NCI-H2029 treated with DMSO at 0.1 percent for 48 hours (cell line): Measurements from ENCODE around the gene LSM14B.
"Not testable (repeated sequence)": the region's sequence is repeated elsewhere in the genome, so short reads cannot be mapped to it uniquely, and the experiment has no call there.

Experiments
- DNase-seq: peaks from one replicate; lab custom pipeline; 2025; lab: John Stamatoyannopoulos, UW

Gene LSM14B

DNA sequence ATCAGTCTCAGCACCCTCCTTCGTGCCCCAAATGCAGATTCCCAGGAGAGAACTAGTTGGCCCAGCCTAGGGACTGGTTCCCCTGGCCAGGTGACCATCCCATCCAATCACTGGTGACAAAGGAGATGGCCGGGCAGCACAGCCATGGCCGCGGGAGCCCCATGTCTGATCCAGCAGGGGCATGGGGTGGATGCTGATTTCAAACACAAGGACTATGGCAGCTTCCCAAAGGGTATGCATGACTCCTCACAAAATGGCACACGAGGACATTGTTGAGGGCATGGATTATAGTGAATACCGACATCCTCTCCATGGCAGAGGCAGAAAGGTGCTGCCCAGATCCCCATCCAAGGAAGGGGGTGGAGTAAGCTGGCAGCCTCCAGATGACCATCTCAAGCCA lies 9.9 kb upstream of the LSM14B start:
- DNase-seq = no peak

DNA sequence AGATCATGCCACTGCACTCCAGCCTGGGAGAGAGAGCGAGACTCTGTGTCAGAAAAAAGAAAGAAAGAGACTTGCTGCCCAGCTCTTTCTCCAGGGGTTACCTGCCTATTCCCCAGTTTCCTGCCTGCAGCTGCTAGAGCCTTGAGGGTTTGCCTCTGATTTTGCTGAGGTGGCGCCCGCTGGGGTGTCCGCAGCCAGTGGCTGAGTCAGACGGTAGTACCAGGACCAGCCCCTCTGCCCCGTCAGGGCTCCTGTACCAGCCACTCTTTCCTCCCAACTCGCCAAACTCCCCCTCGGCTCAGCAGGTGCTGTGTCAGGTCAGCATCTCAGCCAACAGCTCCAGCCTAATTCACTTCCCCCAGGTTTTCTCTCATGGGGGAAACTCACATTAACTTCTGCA lies 7.4 kb upstream of the LSM14B start:
- DNase-seq = no peak

DNA sequence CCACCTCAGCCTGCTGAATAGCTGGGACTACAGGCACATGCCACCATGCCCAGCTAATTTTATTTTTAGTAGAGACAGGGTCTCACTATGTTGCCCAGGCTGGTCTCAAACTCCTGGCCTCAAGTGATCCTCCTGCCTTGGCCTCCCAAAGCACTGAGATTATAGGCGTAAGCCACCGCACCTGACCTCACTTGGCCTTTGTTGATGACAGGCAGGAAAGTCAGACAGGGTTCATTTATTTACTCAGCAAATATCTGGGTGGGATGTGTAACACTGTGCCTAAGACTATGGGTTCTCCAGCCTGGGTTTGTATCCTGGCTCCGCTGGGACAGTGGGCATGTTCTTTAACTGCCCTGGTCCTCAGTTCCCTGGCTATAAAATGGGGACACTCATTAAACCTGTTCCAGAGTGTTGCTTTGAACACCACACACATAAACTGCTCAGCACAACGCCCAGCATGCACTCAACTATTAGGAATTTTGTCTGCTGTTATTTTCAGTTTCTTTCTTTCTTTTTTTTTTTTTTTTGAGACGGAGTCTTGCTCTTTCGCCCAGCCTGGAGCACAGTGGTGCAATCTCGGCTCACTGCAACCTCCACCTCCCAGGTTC lies 6.4 kb upstream of the LSM14B start:
- DNase-seq = not testable (repeated sequence)

DNA sequence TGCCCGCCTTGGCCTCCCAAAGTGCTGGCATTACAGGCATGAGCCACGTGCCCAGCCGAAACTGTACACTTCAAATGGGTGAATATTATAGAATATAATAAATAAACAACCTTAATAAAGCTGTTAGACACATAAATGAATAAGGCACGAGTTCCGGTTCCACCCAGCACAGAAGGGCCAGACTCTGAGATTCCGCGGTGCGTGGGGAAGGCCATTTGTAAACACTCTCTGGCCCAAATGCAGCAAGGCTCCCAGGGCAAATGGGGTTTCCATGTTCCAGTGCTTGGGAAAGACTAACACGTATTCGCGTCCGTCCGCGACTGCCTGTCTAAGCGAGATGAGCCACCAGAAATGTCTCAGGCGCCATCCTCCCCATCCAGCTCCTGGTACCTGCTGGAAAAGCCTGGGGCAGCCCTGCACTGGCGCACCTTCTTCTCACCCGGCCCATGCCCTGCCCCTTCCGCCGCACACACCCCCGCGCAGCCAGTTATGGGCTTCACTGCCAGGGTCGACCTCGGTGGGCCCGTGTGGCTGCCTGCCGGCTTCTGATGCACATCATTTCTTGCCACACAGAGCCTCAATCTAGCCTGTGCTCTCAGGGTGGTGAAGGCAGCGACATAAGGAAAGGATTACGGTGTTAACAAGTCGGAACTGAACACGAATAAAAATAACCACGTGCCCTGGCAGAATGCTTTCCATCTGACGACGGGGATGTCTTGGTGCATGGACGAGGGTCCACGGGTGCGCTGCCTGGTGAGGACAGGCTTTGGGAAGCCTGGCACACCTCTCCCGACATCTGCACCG lies 5.5 kb upstream of the LSM14B start:
- DNase-seq = no peak

DNA sequence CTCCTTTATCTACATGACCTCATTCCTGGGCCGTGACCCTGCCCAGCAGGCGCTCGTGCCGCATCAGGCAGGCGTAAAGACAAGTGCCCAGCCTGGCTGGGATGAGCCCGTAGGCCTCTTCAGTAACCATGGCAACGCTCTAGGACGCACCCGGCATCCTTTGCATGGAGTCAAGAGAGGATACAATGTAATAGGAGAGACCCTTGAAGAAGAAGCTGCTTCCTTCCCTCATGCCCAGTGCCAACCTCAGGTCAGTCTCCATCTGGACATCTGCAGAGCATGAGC lies 5.0 kb upstream of the LSM14B start:
- peak; percentile 6 for DNase-seq

DNA sequence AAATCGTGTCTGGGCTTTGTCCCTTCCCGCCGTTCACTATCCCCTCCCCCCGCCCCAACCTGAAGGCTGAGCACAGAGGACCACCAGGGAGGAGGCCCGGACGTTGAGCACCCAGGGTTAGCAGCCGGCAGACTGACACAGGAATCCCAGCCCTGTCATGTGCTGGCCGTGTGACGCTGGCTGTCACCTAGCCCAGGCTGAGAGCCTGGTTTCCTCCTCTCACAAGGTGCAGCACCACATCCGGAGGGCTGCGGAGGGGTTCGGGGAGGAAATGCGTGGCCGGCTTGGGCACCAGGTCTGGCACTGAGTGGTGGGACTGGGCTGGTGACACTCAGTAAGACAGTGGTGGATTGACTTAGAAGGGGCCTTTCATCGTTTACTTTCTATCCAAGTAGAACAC lies 4.6 kb upstream of the LSM14B start:
- DNase-seq = no peak

DNA sequence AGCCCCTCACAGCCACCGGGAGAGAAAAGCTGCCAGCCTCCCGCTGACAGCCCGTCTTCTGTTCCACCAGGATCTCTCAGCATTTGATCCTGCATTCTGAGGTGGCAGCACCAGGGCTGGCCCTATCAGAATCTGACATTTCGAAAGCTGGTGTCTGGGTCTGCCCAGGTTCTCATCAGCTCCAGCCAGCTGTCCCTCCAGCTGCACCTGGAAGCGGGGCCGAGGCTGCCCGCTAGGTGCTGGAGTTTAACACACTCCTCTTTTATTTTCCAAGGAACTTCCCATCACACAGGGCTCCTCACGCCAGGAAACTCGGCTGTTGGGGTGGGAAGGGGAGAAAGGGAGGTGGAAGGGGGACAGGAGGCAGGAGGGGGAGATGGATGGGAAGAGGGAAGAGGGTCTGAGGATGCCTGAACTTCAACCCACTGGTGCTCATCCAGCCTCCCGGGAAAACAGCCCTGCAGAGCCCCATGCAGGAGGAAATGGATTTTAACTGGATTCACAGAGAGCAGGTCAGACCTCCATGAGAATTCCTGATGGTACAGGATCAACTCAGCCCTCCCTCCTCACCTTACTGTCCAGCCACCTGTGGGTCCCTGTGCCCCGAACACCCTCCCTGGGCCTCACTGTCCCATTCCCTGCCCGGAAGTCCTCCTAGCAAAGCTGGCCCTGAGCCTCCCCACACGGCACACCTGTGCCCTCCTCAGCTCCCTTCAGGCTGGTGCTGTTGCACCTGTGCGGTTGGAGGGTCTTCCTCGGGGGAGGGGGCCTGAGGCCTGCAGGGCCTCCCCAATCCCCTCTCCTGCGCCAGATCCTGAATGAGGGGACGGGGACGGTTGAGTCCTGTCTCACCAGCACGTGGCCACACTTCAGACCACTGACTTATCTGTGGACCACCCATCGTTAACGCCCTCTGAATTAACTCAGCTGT lies 3.9 kb upstream of the LSM14B start:
- DNase-seq = no peak

DNA sequence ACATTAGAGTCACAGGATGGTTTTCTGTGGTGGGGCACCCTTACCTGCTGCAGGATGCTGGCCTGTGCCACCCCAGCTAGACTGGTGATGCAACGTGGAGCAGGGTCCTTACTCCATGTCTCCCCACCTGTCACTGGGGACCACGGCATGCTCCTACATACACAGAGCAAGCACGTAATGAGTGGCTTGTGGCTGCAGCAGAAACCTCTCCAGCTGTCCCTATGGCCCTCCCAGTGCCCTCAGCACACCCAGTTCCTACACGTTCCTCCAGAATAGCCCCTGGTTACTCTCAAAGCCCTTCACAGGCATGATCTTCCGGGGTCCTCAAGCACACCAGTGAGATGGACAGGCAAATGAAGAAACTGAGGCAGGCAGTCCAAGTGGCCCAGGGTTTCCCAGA lies 3.2 kb upstream of the LSM14B start:
- DNase-seq = no peak

DNA sequence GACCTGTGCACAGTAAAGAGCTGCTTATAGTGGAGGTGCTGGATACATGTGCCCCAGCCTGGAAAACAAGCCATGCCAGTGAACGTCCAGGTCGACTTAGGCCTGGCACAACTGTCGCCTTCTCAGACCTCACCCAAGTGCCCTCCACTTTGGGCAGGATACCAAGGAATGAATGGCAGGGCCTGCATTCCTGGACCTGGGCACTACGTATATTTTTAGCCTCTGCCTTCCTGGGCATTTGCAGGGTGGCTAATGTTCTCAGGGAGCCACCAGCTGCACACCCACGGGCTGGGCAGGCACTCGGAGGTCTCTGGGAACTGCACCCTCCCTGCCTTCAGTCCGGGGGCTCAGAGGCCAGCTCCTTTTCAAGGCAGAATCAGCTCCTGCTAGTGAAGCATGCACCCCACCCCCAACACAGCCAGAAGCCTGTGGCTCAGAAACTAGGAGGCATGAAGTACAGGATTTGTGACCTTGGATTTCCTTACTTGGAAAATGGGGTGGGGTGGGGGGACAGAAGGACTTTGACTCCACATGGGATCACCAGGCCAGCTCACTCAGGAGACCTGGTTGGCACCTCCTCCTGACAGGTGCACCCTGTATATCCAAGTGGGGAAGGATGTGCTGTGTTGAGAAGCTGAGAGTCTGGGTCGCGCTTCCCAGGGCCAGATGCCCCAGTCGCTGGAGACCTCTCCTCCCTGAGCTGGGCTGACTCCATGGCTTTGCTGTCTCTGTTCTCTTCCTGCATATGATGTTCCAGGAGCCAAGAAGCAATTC lies 2.5 kb upstream of the LSM14B start:
- DNase-seq = no peak

DNA sequence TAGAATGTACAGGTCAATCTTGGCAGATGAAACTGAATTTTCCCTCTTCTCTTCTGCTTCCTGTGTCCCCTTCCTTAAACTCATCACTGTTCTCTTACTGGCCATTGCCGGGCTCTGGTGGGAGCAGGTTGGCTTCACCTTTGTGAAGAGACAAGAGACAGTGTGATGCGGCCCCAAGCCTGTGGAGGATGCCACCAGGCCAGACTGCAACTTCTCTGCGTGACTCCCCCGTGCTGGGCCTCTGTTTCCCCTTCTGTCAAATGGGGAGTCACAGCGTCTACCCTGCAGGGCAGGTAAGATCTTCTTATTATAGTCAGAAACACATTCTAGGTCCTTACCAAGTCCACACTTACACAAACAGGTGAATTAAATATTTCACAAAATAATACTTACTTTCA lies 1.9 kb upstream of the LSM14B start:
- no peak for DNase-seq

DNA sequence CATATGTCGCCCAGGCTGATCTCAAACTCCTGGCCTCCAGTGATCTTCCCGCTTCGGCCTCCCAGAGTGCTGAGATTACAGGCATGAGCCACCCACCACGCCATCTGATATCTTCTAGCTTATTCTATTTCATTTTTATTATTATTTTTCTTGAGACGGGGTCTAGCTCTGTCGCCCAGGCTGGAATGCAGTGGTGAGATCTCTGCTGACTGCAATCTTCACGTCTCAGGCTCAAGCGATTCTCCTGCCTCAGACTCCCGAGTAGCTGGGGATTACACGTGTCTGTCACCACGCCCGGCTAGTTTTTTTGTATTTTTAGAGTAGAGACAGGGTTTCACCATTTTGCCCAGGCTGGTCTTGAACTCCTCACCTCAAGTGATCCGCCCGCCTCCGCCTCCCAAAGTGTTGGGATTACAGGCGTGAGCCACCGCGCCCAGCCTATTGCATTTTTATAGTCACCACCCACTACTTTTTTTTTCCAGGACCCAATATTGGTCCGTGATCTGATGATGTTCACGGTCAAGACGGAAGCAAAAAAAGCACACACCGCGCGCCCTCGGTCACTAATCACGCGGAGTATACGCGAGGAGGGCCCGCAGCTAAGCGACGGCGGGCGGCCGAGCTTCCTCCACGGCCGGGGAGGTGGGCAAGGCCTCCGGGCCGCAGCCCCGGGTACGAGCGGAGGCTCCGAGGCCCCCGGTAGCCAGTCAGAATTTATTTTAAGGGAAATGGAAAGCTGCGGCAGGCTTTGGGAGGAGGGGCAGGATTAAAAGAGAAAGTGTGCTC lies 1.1 kb upstream of the LSM14B start:
- DNase-seq = peak; percentile 39

DNA sequence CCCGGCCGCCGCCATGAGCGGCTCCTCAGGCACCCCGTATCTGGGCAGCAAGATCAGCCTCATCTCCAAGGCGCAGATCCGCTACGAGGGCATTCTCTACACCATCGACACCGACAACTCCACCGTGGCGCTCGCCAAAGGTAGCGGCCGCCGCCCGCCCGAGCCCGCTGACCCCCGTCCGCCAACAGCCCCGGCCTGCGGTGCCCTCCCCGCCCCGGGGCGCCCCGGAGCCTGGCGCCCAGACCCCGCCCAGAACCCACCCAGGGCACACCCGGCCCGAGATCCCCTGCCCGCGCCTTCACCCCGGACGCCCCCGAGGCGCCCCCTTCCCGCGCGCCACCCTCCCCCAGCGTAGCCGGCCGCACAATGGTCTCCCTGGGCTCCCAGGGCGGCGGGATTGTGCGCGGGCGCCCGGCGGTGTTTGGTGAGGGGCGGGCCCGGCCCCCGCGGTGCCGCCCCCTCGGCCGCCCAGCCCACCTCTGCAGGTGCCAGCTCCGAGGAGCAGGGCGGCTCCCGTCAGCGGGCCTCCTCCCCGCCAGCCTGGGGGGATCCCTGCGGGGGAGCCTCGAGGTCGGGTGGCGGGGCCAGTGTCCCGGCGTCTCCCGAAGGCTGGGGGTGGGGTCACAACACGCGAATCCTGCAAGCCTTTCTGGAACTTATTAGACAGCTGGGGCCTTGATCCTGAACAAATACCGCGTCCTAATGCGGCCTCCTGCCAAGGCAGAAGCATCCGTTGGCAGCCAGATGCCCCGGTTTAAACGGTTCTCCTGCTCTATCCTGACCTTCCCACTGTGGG lies 577 bp downstream of the LSM14B start:
- DNase-seq = no peak

DNA sequence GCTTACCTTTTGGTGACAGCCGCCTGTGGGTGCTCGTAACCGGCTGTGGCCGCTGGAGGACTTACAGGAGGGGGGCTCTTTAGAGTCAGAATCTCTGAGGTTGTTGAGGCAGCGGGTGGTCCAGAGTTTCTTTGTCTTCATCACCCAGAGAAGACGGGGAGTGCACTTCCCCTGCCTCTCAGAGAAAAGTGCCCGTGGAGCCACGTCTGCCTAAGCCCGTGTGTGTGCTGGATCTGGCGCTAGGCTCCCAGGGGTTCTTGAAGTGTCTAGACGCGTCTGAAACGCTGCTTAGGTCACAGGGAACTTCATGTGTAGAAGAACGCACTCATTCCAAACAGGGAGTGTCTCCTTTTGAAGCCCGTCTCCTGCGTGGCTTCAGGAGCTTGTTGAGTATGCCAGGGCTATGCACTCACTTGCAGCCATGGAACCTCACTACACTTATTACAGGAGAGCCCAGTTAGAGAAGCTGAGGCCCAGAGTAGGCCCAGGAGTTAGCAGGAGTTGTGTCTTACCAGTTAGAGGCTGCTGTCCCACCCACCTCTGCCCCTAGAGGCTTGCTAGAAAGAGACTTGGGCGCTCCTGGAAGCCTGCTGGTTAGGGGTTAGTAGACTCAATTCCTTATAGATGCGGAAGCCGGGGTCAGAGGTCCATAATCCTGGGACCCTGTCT lies 1.3 kb downstream of the LSM14B start:
- no peak for DNase-seq

DNA sequence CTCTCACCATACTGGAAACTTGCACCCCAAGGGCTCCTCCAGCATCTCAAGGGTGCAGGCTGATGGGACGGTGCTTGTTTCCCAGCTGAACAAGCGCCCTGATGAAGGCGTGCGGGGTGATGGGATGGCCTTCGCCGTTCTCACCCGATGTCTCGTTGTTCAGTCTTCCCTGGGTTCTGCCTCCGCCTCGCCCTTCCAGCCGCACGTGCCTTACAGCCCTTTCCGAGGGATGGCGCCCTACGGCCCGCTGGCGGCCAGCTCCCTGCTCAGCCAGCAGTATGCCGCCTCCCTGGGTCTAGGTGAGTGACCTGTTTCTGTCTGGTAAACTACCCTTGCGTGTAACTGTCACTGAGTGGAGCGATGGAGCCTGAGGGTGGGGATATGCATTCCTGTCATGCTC lies 3.9 kb downstream of the LSM14B start:
- no peak for DNase-seq

DNA sequence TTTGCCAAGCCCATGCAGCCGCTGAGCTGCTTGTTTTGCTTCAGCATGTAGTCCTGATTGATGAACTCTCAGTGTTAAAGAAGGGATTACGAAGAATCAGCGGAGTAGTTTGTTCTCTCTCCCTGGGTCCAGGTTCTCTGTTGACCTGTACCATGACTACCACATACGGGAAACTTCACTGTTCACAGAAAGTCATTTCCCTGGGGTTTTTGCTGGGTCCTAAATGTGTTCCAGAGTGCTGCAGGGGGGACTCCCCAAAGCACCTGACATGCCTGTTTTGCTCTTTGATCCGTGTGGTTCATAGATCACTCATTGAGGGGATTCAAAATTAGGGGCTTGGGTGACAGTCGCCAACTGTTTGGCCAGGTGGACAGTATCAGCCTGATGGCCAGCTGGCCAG lies 5.5 kb downstream of the LSM14B start:
- DNase-seq = no peak

DNA sequence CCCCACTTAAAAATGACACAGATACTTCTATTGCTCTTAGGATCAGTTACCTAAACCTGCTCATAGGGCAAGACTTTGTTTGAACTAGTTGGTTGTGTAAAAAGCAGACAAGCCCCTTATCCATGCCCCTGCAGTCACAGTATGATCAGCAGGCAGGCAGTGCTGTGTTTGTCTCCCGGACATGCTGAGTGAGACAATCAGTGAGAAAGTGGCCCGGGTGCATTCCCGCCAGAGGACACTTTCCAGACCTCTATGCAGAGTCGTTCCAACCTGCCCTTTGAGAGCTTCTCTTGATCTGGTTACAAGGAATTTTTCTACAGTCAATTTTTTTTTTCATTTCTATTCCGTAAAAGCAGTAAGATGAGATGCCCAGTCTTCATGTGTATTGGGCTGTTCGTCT lies 6.2 kb downstream of the LSM14B start:
- no peak for DNase-seq

DNA sequence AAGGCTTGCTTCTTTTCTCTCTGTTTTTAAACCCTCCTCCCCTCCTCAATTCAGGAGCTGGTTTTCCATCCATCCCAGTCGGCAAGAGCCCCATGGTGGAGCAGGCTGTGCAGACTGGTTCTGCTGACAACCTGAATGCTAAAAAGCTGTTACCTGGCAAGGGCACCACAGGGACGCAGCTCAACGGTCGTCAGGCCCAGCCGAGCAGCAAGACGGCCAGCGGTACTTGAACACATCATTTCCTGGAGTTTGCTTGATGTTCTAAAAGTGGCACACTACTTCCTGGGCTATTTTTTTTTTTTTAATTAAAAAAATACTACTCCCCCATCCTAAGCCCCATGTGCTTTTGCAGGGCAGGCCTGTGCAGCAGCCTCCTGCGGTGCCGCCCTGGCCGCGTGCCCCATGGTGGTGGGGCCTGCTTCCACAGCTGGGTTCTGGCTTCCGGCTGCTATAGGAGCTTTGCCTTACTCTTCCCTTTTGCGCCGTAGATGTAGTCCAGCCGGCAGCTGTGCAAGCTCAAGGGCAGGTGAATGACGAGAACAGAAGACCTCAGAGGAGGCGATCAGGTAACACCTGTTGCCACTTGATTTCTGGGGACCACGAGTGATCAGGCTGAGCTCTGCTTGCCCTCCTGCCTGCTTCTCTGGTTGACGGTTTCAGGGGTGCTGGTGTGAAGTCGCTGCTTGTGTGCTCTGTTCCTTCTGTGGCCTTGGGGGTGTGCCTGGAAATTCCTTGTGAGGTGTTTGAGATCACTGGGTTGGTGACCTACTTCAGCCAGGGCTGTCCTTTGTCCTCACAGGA lies 7.7 kb downstream of the LSM14B start:
- no peak for DNase-seq

DNA sequence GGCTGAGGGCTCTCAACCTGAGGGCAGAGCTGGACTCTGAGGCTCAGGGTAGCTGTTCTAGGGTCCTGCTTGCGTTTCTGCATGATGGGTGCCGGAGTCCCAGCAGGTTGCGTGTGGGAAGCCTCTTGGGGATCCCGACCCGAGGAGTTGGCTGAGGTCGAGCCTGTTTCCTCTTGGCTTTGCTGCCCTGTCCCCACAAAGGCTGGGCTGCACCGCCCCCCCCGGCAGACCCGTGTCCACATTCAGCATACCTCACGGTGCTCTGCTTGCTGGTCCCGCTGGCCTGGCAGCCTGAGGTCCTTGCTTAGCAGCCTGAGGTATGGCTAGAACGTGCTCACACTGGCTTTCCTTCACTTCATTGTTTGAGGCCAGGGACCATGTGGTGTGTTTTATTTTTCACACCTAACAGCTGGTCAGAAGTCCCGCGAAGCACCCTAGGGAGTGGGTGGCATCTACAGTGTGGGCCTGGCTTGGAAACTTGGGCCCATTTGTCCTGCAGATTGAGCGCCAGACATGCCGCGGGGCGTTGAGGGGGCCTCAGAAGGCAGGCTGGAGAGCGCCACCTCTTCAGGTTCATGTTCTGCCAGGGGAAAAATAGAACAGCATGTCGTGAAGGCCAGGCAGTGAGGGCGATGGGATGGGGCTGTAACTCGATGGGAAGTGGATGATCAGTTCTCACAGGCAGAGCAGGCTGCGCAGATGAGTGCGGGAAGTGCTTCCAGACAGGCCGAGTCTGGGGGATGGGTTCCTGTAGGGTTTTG lies 9.5 kb downstream of the LSM14B start:
- DNase-seq = no peak

DNA sequence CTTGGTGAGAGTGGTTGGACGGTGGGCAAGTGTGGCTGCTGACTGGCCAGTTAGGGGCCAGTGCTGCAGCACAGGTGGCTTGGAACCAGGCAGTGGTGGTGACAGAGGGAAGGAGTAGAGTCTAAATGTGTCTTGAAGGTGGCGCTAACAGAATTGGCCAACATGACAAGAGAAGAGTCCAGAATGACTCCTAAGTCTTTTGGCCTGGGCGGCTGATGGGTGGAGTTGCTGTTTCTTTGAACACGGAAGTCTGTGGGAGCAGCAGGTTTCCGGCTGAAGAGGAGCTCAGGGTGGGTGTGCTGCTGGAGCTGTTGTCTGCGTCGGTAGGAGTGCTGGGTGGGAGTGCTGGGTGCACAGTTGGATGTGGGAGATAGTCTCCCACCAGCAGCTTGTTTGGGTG lies 10.1 kb downstream of the LSM14B start:
- DNase-seq = no peak
